HG03064 (cell line): ENCODE data around the gene ATP7B.

Experiments
- ATAC-seq: cut with Tn5 transposase; IDR thresholded peaks from one replicate; pipeline ENCODE4 v1.9.1; 2021; ENCODE audit warnings: low read depth; ENCODE audit not compliant: unreplicated experiment

Gene ATP7B

DNA sequence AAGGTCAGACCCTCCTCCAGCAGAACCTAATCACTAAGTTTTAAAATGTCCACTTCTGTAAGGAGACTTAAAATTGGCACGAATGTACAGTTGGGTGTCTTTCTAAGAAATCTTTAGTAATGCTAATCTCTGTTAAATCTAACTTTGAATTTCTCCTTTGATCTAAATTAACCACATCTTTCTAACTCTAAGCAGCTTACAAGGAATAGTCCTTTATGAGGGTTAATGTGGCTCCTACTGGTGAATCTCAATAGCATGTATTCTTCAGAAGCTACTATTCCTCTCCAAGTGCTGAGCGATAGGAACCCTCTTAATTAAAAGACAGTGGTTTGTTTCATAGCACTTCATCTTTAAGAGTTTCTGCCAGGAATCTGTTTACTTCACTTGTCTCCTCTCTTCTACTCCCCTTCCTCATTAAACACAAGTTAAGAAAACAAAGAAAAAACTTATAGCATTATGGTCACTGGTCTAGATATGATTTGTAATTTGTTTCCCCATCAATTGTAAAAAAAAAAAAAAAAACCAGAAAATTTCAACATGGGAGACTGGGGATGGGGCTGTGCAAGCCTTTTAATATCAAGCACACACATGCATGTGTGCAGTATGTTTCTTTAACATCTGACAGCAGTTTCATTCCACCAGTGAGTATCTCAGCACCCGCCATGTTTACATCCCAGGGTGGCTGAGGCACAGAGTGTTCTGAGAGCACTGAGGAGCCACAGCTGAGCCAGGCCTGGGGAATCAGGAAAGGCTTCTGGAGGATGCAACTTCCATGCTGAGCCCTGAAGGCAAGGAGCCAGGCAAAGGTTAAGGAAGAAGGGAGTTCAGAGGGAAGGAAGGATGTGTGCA lies 57.7 kb downstream of the ATP7B start:
- no peak for ATAC-seq

DNA sequence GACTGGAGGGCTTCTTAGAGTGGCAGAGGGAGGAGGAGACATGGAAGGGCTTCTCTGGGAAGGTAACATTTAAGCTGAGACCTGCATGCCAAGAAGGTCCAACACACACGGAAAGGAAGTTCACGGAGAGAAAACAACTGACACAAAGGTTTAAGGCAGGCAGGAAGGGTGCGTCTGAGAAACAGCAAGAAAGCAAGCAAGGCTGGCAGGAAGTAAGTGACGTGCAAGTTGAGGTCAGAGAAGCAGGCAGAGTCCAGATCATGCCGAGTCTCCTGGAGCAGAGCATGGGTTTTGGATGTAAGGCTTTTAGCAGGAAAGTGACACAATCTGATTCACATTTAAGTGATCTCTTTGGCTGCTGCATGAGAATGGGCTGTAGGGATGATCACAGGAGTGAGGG lies 60.5 kb downstream of the ATP7B start:
- ATAC-seq: no peak

- no peak for ATAC-seq
These were observed 65.0 kb downstream of the ATP7B start for GRCh38 chr13:51946163-51946669.

GRCh38 chr13:51945149-51945548 lies 66.1 kb downstream of the ATP7B start:
- no peak for ATAC-seq

DNA sequence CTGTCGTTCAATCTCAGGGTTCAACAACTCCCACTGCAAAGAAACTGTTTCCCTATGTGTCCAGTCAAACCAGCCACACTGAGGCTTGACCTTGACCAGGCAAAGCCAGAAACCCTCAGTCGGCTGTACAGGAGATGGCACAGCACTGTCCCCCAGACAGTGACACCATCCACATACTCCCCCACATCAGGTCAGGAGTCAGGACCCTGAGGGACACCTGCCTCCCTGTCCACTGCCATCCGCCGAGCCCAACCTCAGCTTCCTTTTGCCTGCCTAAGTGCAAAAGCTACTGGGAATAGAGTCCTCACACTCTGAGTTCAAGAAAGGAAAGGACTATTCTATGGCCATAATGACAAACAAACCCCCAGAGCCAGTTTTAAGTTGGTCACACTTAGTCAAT lies 66.8 kb downstream of the ATP7B start:
- ATAC-seq: no peak

GRCh38 chr13:51943721-51944120 lies 67.5 kb downstream of the ATP7B start:
- ATAC-seq: no peak

DNA sequence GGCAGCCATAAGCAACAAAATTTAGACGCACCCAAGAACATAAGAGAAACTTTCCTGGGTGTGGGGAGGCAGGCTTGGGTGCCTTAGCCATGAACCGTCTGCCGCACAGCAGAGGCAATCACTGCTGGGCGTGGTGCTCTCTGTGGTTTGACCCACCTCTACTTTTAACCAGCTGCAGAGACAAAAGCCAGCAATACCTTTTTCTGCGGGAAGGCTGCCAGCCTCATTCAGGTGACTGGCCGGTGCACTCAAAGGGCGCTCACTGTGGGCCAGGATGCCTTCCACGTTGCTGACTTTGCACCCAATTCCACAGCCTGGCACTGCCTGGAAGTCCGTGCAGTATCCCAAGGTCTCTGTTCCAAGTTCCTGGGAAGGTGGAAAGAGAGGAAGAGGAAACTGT lies 69.1 kb downstream of the ATP7B start:
- ATAC-seq: no peak

DNA sequence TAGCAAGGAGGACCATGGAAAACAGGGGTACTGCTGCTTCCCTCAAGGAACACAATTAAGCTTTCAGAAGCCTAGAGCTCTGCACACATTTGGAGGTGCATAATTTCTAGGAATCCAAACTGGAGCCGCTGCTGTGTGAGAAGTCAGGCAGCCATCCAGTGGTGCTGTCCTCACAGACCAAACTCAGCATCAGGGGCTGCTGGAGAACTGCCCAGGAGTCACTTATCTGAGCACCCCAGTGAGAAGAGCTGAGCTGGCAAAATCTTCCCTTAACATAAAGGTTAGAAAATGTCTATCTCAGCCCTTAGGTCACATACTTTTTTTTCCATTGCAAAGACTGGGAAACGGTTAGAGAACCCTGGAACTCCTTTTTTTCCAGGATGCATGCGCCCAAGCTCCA lies 72.8 kb downstream of the ATP7B start:
- ATAC-seq: no peak

- no peak for ATAC-seq
These were observed 73.6 kb downstream of the ATP7B start for GRCh38 chr13:51937320-51938290.

GRCh38 chr13:51935326-51936171 lies 75.7 kb downstream of the ATP7B start:
- ATAC-seq: no peak

DNA sequence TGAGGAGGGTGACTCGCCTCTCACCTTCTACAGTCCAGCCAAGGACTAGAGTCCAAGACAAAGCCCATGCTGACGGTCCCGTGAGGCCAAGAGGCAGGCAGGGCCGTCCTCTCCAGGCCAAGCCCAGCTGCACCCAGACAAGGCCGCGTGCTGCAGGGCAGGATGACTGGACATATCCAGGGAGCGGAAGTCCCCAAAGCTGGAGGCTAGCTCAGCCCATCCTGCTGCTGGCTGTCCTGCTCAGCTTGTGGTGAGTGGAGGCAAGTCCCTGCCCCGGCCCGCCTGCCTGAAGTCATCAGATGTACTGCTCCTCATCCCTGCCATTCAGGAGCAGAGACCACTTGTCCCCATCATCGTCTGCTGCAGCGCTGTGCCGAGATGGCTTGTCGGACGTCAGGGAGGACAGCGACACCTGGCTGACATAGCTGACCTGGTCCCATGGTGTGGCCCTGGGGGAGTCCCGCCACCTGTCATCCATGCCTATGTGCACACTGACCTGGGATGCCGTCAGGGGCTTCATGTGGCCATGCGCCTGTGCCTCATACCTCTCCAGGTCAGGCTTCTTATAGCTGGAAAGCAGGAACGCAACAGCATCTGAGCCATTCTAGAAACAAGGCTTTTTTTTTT lies 76.7 kb downstream of the ATP7B start:
- no peak for ATAC-seq

- no peak for ATAC-seq
These were observed 77.7 kb downstream of the ATP7B start for GRCh38 chr13:51933466-51934058.

- ATAC-seq: no peak
These were observed 79.0 kb downstream of the ATP7B start for GRCh38 chr13:51932231-51932630.

DNA sequence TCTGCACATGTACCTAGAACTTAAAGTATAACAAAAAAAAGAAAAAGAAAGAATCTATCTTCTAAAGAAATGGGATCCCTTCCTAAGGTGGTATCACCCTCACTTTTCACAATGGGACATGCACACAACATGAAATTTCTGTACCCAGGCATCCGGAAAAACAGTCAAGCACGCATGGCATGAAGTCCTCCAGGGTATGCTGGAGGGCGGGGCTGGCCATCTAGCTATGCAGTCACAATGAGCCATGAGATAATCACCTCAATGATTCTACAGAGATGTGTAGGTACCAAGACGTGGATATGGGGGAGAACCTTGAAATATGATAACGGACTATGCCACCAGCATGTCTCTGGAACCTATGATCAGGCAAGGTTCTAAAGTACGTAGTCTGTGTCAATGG lies 79.6 kb downstream of the ATP7B start:
- no peak for ATAC-seq

GRCh38 chr13:51929699-51930098 lies 81.6 kb downstream of the ATP7B start:
- ATAC-seq: no peak

- no peak for ATAC-seq
These were observed 83.0 kb downstream of the ATP7B start for GRCh38 chr13:51928231-51928630.

DNA sequence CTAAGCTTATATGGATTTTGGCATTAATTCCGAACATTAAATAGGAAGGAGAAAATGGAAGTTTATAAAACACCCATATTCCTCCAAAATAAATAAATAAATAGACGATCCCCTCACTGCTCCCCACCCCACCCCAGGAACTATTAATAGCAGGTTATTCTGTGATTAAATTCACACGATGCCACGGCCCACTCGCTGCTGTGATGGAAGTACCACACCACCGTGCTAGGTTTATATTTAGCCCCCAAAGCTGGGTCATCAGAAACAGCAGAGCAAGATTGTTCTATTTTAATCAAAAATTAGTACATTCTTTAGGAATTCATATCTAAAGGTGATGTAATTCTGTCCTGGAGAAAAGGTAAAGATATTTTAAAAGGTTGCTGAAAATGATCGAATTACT lies 84.1 kb downstream of the ATP7B start:
- no peak for ATAC-seq

- ATAC-seq: no peak
These were observed 84.7 kb downstream of the ATP7B start for GRCh38 chr13:51926528-51926885.

- ATAC-seq: no peak
These were observed 85.3 kb downstream of the ATP7B start for GRCh38 chr13:51925865-51926527.
